WTC11 (cell line): ENCODE results near the gene UBE2E1.

Source experiments
- CREB1 ChIP-seq: sonication (generic); formaldehyde crosslinking; IDR thresholded peaks from 2 replicates; pipeline ENCODE4 v1.8.0; 2023; ENCODE audit warnings: mild to moderate bottlenecking, missing genetic modification reagents
- JAZF1 ChIP-seq: fragments of 250-450 bp; sonication (Bioruptor Pico); IDR thresholded peaks from 2 replicates; pipeline ENCODE4 v1.9.0; 2021; ENCODE audit warnings: moderate library complexity, mild to moderate bottlenecking, inconsistent platforms
- MLX ChIP-seq: sonication (generic); formaldehyde crosslinking; IDR thresholded peaks from 2 replicates; pipeline ENCODE4 v1.8.1; 2023; ENCODE audit warnings: mild to moderate bottlenecking, missing genetic modification reagents, moderate library complexity
- NR2C2 ChIP-seq: sonication (generic); formaldehyde crosslinking; IDR thresholded peaks from 2 replicates; pipeline ENCODE4 v1.8.0; 2022; ENCODE audit warnings: mild to moderate bottlenecking, missing genetic modification reagents
- SP1 ChIP-seq: sonication (generic); formaldehyde crosslinking; conservative IDR thresholded peaks from 2 replicates; pipeline ENCODE4 v1.8.1; 2022; ENCODE audit warnings: missing genetic modification reagents
- STAT6 ChIP-seq: sonication (generic); formaldehyde crosslinking; conservative IDR thresholded peaks from 2 replicates; pipeline ENCODE4 v1.8.1; 2023; ENCODE audit warnings: mild to moderate bottlenecking, low read depth, missing genetic modification reagents, moderate library complexity
- ZBTB21 ChIP-seq: sonication (generic); formaldehyde crosslinking; IDR thresholded peaks from 2 replicates; pipeline ENCODE4 v1.8.1; 2023; ENCODE audit warnings: mild to moderate bottlenecking, missing genetic modification reagents, borderline replicate concordance
- ZNF423 ChIP-seq: fragments of 250-450 bp; sonication (Bioruptor Pico); IDR thresholded peaks from 2 replicates; pipeline ENCODE4 v2.1.2; 2022; ENCODE audit warnings: mild to moderate bottlenecking, moderate library complexity
- TF ChIP-seq, protein P1 (sequence below): sonication (generic); formaldehyde crosslinking; IDR thresholded peaks from 2 replicates; pipeline ENCODE4 v1.8.0; 2022; ENCODE audit warnings: mild to moderate bottlenecking, missing genetic modification reagents
- TF ChIP-seq, protein P2 (sequence below): fragments of 200-600 bp; IDR thresholded peaks from 2 replicates; pipeline ENCODE4 v1.8.0; 2022; ENCODE audit warnings: antibody characterized with exemption

GRCh38 chr3:23867838-23868237 is 62.1 kb downstream of the UBE2E1 start:
- TF ChIP-seq CREB1 (CRISPR knock-in tag) (no peak), SP1 (no peak), NR2C2 (CRISPR knock-in tag) (no peak), ZBTB21 (CRISPR knock-in tag) (no peak), ZNF423 (CRISPR knock-in tag) (no peak), STAT6 (CRISPR knock-in tag) (no peak), JAZF1 (CRISPR knock-in tag) (no peak), MLX (CRISPR knock-in tag) (no peak)
- TF ChIP-seq, protein P1, sequence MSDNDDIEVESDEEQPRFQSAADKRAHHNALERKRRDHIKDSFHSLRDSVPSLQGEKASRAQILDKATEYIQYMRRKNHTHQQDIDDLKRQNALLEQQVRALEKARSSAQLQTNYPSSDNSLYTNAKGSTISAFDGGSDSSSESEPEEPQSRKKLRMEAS (CRISPR knock-in tag), result no peak
- TF ChIP-seq, protein P2, sequence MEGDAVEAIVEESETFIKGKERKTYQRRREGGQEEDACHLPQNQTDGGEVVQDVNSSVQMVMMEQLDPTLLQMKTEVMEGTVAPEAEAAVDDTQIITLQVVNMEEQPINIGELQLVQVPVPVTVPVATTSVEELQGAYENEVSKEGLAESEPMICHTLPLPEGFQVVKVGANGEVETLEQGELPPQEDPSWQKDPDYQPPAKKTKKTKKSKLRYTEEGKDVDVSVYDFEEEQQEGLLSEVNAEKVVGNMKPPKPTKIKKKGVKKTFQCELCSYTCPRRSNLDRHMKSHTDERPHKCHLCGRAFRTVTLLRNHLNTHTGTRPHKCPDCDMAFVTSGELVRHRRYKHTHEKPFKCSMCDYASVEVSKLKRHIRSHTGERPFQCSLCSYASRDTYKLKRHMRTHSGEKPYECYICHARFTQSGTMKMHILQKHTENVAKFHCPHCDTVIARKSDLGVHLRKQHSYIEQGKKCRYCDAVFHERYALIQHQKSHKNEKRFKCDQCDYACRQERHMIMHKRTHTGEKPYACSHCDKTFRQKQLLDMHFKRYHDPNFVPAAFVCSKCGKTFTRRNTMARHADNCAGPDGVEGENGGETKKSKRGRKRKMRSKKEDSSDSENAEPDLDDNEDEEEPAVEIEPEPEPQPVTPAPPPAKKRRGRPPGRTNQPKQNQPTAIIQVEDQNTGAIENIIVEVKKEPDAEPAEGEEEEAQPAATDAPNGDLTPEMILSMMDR, result no peak
